CD14-positive monocyte (primary cell): ENCODE measurements around the gene PIGB. TPM values are rescaled to one million over a fixed set of nuclear protein-coding genes. Genes with fewer than 3 reads are reported as not detected.
A peak's percentile ranks its signal among the peaks of the same experiment; 100 is the strongest.

Experiments used
- DNase-seq, 3 donors: peaks; one replicate each; pipeline ENCODE4 v3.0.0-alpha.2; 2011 to 2022
- H2AFZ ChIP-seq: 2 replicates; pipeline ENCODE4 v1.6.0; 2012; ENCODE audit warnings: mild to moderate bottlenecking, low read depth, low read length, inconsistent platforms; ENCODE audit not compliant: insufficient read depth, poor library complexity, severe bottlenecking
- H3K27ac ChIP-seq, 2 donors: 1 replicate in 1 of 2; 2 replicates in 1 of 2; pipeline ENCODE4 v1.5.1; 2012 to 2013; ENCODE audit warnings: low read length in 2 of 2, control low read depth in 1 of 2, inconsistent platforms in 1 of 2, low read depth in 1 of 2, mild to moderate bottlenecking in 1 of 2
- H3K27me3 ChIP-seq, 2 donors: one replicate each; pipeline versions ENCODE4 v1.6.0 to v1.6.1; 2011 to 2013; ENCODE audit warnings: low read length in 2 of 2; ENCODE audit not compliant: control insufficient read depth in 2 of 2, insufficient read depth in 2 of 2
- H3K36me3 ChIP-seq, 2 donors: replicated peaks in 1 of 2; 1 replicate in 1 of 2; 2 replicates in 1 of 2; pipeline versions ENCODE4 v1.5.1 to v1.6.1; 2012 to 2013; ENCODE audit warnings: low read length in 2 of 2, control low read depth in 1 of 2, inconsistent platforms in 1 of 2, mild to moderate bottlenecking in 1 of 2; ENCODE audit not compliant: insufficient read depth in 2 of 2, control insufficient read depth in 1 of 2
- H3K4me1 ChIP-seq, 2 donors: 1 replicate in 1 of 2; 2 replicates in 1 of 2; pipeline versions ENCODE4 v1.5.1 to v1.6.1; 2012 to 2013; ENCODE audit warnings: low read length in 2 of 2, control low read depth in 1 of 2, inconsistent platforms in 1 of 2, mild to moderate bottlenecking in 1 of 2, moderate library complexity in 1 of 2; ENCODE audit not compliant: insufficient read depth in 2 of 2, control insufficient read depth in 1 of 2
- H3K4me2 ChIP-seq: replicated peaks from 2 replicates; pipeline ENCODE3; 2012; ENCODE audit warnings: low read length, moderate library complexity, mild to moderate bottlenecking; ENCODE audit not compliant: poor library complexity, severe bottlenecking; ENCODE audit errors: extremely low read depth
- H3K4me3 ChIP-seq, 3 experiments: fragments of 200-600 bp in 1 of 3; sonication (generic) in 1 of 3; replicated peaks in 1 of 3; 1 replicate in 2 of 3; 2 replicates in 1 of 3; pipeline ENCODE4 v1.5.1; 2011 to 2013; ENCODE audit warnings: low read length in 3 of 3, mild to moderate bottlenecking in 3 of 3, control low read depth in 2 of 3, low read depth in 2 of 3, inconsistent platforms in 1 of 3, moderate library complexity in 1 of 3
- H3K79me2 ChIP-seq: 2 replicates; pipeline ENCODE4 v1.6.0; 2012; ENCODE audit warnings: mild to moderate bottlenecking, control low read depth, inconsistent platforms, low read length, moderate library complexity; ENCODE audit not compliant: insufficient read depth
- H3K9ac ChIP-seq: 2 replicates; pipeline ENCODE4 v1.6.0; 2017; ENCODE audit warnings: low read length, mild to moderate bottlenecking; ENCODE audit not compliant: insufficient read depth, poor library complexity, severe bottlenecking
- H3K9me3 ChIP-seq, 2 donors: replicated peaks in 1 of 2; 1 replicate in 1 of 2; 2 replicates in 1 of 2; pipeline versions ENCODE4 v1.5.1 to v1.6.1; 2012 to 2013; ENCODE audit warnings: low read length in 2 of 2, control low read depth in 1 of 2; ENCODE audit not compliant: control insufficient read depth in 1 of 2, insufficient read depth in 1 of 2
- H4K20me1 ChIP-seq: 2 replicates; pipeline ENCODE4 v1.6.0; 2012; ENCODE audit warnings: mild to moderate bottlenecking, low read length, control low read depth, moderate library complexity; ENCODE audit not compliant: insufficient read depth
- H3K27ac Mint-ChIP-seq, 7 donors: one replicate each; pipeline ENCODE4 v1.8.0; 2020; ENCODE audit warnings: mild to moderate bottlenecking in 7 of 7, mixed read lengths in 7 of 7, moderate library complexity in 6 of 7, inconsistent platforms in 2 of 7
- H3K27me3 Mint-ChIP-seq, 3 donors: one replicate each; pipeline ENCODE4 v1.8.0; 2021 to 2022; ENCODE audit warnings: low read depth in 3 of 3, mild to moderate bottlenecking in 3 of 3, mixed read lengths in 3 of 3, moderate library complexity in 3 of 3, inconsistent platforms in 1 of 3
- H3K36me3 Mint-ChIP-seq, 2 donors: one replicate each; pipeline ENCODE4 v1.8.0; 2020; ENCODE audit warnings: mixed read lengths in 2 of 2, inconsistent platforms in 1 of 2, mild to moderate bottlenecking in 1 of 2
- H3K4me1 Mint-ChIP-seq: one replicate; pipeline ENCODE4 v1.8.0; 2020; ENCODE audit warnings: mild to moderate bottlenecking, mixed read lengths
- H3K4me3 Mint-ChIP-seq, 2 donors: one replicate each; pipeline ENCODE4 v1.8.0; 2020; ENCODE audit warnings: mild to moderate bottlenecking in 2 of 2, mixed read lengths in 2 of 2, moderate library complexity in 1 of 2
- H3K9me3 Mint-ChIP-seq, 7 donors: one replicate each; pipeline ENCODE4 v1.8.0; 2020 to 2022; ENCODE audit warnings: mixed read lengths in 7 of 7, mild to moderate bottlenecking in 6 of 7, moderate library complexity in 6 of 7, inconsistent platforms in 2 of 7
- CTCF ChIP-seq: fragments of 200-600 bp; IDR thresholded peaks from one replicate; pipeline ENCODE4 v1.8.0; 2022; ENCODE audit warnings: antibody characterized with exemption, mild to moderate bottlenecking
- intact Hi-C, 2 donors: fragments of 100-400 bp; cut with micrococcal nuclease; formaldehyde crosslinking; loops; one replicate each; pipeline versions ENCODE4 v1.15.0 to v1.15.1; 2023
- polyA plus RNA-seq, 3 donors: library from polyadenylated mRNA; depleted of rRNA in 1 of 3; unstranded in 2 of 3; stranded (reverse) in 1 of 3; fragments of 300-500 nt in 2 of 3; fragments of >200 nt in 1 of 3; fragmentation: Illumina TruSeq in 2 of 3; gene quantifications; 1 replicate in 2 of 3; 2 replicates in 1 of 3; pipeline ENCODE4 v1.2.3, GENCODE V29; 2012 to 2021

The PIGB gene
- polyA plus RNA-seq, 3 donors, result 15.3 to 16.8 (median 15.8) TPM

- no peaks in the 10 kb centered on the region for H3K27me3 Mint-ChIP-seq
- H3K4me3 Mint-ChIP-seq, result no peak overlapping the region
- Histone ChIP-seq H3K9me3 (no peaks in the 10 kb centered on the region), H3K36me3 (peaks cover 57 to 70% of the 10 kb centered on the region in 2 donors), H3K4me3 (no peak overlapping the region), H2AFZ (no peak overlapping the region), H3K27me3 (no peaks in the 10 kb centered on the region), H4K20me1 (peaks cover 46% of the 10 kb centered on the region), H3K4me1 (peaks cover 0 to 4% of the 10 kb centered on the region in 2 donors), H3K9ac (no peak overlapping the region), H3K27ac (no peak overlapping the region), H3K79me2 (peaks cover 45% of the 10 kb centered on the region), H3K4me2 (no peak overlapping the region)
- no peak for DNase-seq
- H3K36me3 Mint-ChIP-seq, result peaks cover 58 to 82% of the 10 kb centered on the region in 2 donors
- peaks cover 6% of the 10 kb centered on the region for H3K4me1 Mint-ChIP-seq
- intact Hi-C loops, result no loop called here
- H3K9me3 Mint-ChIP-seq, result peaks cover 0 to 5% (median 2%) of the 10 kb centered on the region in 7 donors
- peak overlapping the region in 1 of 7 donors; percentile 33 for H3K27ac Mint-ChIP-seq
- no peak for TF ChIP-seq CTCF
Observed at GRCh38 chr15:55387027-55387426, 68.0 kb downstream of the PIGB start.

GRCh38 chr15:55389264-55389607 lies 70.2 kb downstream of the PIGB start:
- peaks cover 15% of the 10 kb centered on the region for H3K4me1 Mint-ChIP-seq
- DNase-seq, result peak in 1 of 3 donors; percentile 24
- H3K36me3 Mint-ChIP-seq, result peaks cover 39 to 66% of the 10 kb centered on the region in 2 donors
- Histone ChIP-seq H4K20me1 (peaks cover 42% of the 10 kb centered on the region), H3K27ac (peak overlapping the region in 1 of 2 donors; percentile 26), H3K4me1 (peaks cover 11 to 12% of the 10 kb centered on the region in 2 donors), H3K79me2 (peaks cover 59% of the 10 kb centered on the region), H2AFZ (no peak overlapping the region), H3K4me2 (no peak overlapping the region), H3K9ac (no peak overlapping the region), H3K36me3 (peaks cover 39 to 48% of the 10 kb centered on the region in 2 donors), H3K27me3 (no peaks in the 10 kb centered on the region), H3K9me3 (no peaks in the 10 kb centered on the region), H3K4me3 (no peak overlapping the region)
- no peak for TF ChIP-seq CTCF
- intact Hi-C loops, result no loop called here
- H3K4me3 Mint-ChIP-seq, result no peak overlapping the region
- peak overlapping the region in 2 of 7 donors; percentile 7 to 74 for H3K27ac Mint-ChIP-seq
- peaks cover 0 to 3% (median 0%) of the 10 kb centered on the region in 7 donors for H3K9me3 Mint-ChIP-seq
- no peaks in the 10 kb centered on the region for H3K27me3 Mint-ChIP-seq
